ENCODE data around the gene MYB. TPM values are rescaled to one million over a fixed set of nuclear protein-coding genes. Genes with fewer than 3 reads are reported as not detected.

The MYB gene
- total RNA-seq, 1 experiment from 2014 or later, result 3.7 TPM

DNA sequence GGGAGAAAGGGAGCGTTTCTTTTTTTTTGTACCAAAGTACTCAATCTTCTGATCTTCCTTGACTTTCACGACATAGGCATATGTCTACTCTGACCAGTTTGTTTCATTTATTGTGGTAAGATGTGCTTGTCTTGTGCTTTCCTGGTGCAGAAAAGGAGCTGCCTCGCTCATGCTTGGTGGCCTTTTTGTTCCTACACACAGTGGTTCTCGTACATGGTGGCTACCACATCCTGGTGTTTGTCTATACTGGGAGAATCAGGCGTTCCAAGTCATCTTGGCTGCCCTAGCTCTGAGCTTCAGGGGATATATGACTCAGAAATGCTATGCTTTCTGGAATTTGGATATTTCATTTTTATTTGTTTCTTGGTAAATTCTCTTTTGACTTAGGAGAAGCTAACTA lies 31.8 kb downstream of the MYB start:
- no TSS peak for BruUV-seq (replicated peaks)
- H3K9me3 ChIP-seq (ENCODE audit: control insufficient read depth in 1 of 2, insufficient read depth in 1 of 2, low read depth in 1 of 2, low read length in 2 of 2), result no peaks in the 10 kb centered on the region
- DNase-seq (ENCODE audit: low read depth, low spot score) (no peak), ATAC-seq (no peak)
- ChIA-PET POLR2A (no interaction called here), RAD21 (ENCODE audit: low non-redundant PET in 1 of 2, low total read pairs in 2 of 2, uncharacterized antibody in 2 of 2, unreplicated experiment in 2 of 2) (no interaction called here), CTCF (interaction anchor here (0.9 kb wide), 1 partner anchor 29 kb away, joined by 4 read pairs; no protein-coding TSS in a partner anchor)
- H3K4me3 ChIP-seq (replicated peaks in 1 of 2; ENCODE audit: low read depth in 1 of 2, low read length in 2 of 2), result no peak overlapping the region
- no peaks in the 10 kb centered on the region for H3K4me1 ChIP-seq (ENCODE audit: control insufficient read depth in 1 of 2, insufficient read depth in 2 of 2, low read length in 2 of 2)
- H2AFZ ChIP-seq (ENCODE audit: low read depth, low read length, poor library complexity, severe bottlenecking), result no peak overlapping the region
- no peaks in the 10 kb centered on the region for H3K27me3 ChIP-seq (ENCODE audit: insufficient read depth, low read length)
- TF ChIP-seq, protein P1, sequence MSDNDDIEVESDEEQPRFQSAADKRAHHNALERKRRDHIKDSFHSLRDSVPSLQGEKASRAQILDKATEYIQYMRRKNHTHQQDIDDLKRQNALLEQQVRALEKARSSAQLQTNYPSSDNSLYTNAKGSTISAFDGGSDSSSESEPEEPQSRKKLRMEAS (IDR thresholded peaks at IDR 0.05), result no peak
- TF ChIP-seq, protein P2, sequence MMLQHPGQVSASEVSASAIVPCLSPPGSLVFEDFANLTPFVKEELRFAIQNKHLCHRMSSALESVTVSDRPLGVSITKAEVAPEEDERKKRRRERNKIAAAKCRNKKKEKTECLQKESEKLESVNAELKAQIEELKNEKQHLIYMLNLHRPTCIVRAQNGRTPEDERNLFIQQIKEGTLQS (IDR thresholded peaks at IDR 0.05), result no peak
- TF ChIP-seq ZNF274 (IDR thresholded peaks at IDR 0.05; ENCODE audit: low read depth, low read length) (no peak), EZH2 (IDR thresholded peaks at IDR 0.05) (no peak), POLR2A (IDR thresholded peaks at IDR 0.05; ENCODE audit: borderline replicate concordance, extremely low read depth, insufficient read depth, insufficient read length) (no peak), SIN3A (IDR thresholded peaks at IDR 0.05; ENCODE audit: low read depth) (no peak), ZFX (IDR thresholded peaks at IDR 0.05) (no peak), EZH2phosphoT487 (IDR thresholded peaks at IDR 0.05; ENCODE audit: borderline replicate concordance) (no peak), SP1 (IDR thresholded peaks at IDR 0.05; ENCODE audit: low read depth) (no peak), CBX3 (IDR thresholded peaks at IDR 0.05; ENCODE audit: low read depth) (no peak), JUND (IDR thresholded peaks at IDR 0.05) (no peak), POLR2AphosphoS5 (IDR thresholded peaks at IDR 0.05; ENCODE audit: low read depth, low read length) (no peak), FOSL1 (IDR thresholded peaks at IDR 0.05; ENCODE audit: low read depth) (no peak), ELF1 (IDR thresholded peaks at IDR 0.05; ENCODE audit: borderline replicate concordance, low read depth) (no peak), RAD21 (IDR thresholded peaks at IDR 0.05; ENCODE audit: low read depth) (no peak)
- TF ChIP-seq, protein P3, sequence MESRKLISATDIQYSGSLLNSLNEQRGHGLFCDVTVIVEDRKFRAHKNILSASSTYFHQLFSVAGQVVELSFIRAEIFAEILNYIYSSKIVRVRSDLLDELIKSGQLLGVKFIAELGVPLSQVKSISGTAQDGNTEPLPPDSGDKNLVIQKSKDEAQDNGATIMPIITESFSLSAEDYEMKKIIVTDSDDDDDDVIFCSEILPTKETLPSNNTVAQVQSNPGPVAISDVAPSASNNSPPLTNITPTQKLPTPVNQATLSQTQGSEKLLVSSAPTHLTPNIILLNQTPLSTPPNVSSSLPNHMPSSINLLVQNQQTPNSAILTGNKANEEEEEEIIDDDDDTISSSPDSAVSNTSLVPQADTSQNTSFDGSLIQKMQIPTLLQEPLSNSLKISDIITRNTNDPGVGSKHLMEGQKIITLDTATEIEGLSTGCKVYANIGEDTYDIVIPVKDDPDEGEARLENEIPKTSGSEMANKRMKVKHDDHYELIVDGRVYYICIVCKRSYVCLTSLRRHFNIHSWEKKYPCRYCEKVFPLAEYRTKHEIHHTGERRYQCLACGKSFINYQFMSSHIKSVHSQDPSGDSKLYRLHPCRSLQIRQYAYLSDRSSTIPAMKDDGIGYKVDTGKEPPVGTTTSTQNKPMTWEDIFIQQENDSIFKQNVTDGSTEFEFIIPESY (IDR thresholded peaks at IDR 0.05; ENCODE audit: extremely low read depth, insufficient replicate concordance, low read length), result no peak
- TF ChIP-seq, protein P4, sequence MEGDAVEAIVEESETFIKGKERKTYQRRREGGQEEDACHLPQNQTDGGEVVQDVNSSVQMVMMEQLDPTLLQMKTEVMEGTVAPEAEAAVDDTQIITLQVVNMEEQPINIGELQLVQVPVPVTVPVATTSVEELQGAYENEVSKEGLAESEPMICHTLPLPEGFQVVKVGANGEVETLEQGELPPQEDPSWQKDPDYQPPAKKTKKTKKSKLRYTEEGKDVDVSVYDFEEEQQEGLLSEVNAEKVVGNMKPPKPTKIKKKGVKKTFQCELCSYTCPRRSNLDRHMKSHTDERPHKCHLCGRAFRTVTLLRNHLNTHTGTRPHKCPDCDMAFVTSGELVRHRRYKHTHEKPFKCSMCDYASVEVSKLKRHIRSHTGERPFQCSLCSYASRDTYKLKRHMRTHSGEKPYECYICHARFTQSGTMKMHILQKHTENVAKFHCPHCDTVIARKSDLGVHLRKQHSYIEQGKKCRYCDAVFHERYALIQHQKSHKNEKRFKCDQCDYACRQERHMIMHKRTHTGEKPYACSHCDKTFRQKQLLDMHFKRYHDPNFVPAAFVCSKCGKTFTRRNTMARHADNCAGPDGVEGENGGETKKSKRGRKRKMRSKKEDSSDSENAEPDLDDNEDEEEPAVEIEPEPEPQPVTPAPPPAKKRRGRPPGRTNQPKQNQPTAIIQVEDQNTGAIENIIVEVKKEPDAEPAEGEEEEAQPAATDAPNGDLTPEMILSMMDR (IDR thresholded peaks at IDR 0.05 in 2 of 3, conservative IDR thresholded peaks at IDR 0.05 in 1 of 3; ENCODE audit: borderline replicate concordance in 1 of 3, insufficient read depth in 1 of 3, low read depth in 2 of 3, low read length in 2 of 3), result no peak
- intact Hi-C loops (cut with micrococcal nuclease), result no loop called here
- no peaks in the 10 kb centered on the region for H3K79me2 ChIP-seq (ENCODE audit: insufficient read depth, low read length)
- H3K27ac ChIP-seq (ENCODE audit: low read depth, low read length), result no peak overlapping the region
- H3K9me2 ChIP-seq (ENCODE audit: insufficient read depth), result no peaks in the 10 kb centered on the region
- H3K36me3 ChIP-seq (ENCODE audit: control insufficient read depth in 1 of 2, insufficient read depth in 2 of 2, low read length in 2 of 2), result no peaks in the 10 kb centered on the region
- no peak overlapping the region for H3K4me2 ChIP-seq (ENCODE audit: low read length)
- H3K9ac ChIP-seq (ENCODE audit: low read length), result no peak overlapping the region
- H4K20me1 ChIP-seq (ENCODE audit: insufficient read depth), result no peaks in the 10 kb centered on the region
